HG03432 (cell line): ENCODE data around the gene SLC34A1.
"Not testable (repeated sequence)": the region's sequence is repeated elsewhere in the genome, so short reads cannot be mapped to it uniquely, and the experiment has no call there.

Source experiments
- ATAC-seq: cut with Tn5 transposase; IDR thresholded peaks from one replicate; pipeline ENCODE4 v1.9.1; 2021; ENCODE audit warnings: mild to moderate bottlenecking, moderate library complexity; ENCODE audit not compliant: unreplicated experiment

Gene SLC34A1

DNA sequence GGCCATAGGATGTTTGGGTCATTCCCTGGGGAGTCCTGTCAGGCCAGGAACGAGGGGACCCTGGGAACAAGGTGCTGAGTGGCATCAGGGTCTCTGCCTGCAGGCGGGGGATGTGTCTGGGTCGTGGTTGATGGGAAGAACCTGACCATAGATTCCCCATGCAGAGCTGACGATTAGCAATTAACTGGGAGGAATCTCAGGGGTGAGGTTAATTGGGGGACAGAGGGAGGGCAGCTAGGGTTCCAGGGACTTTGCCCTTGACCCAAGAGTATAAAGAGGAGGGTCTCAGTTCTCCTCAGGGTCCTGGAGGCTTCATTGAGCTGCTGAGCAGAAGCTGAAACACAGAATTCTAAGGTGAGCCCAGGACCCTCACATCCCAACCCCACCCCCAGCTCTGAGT lies at the start of gene SLC34A1:
SLC34A1 (plus strand) TSS at position 301 of the 400 bp plus-strand sequence. CDS start 1,308 bp downstream, outside the sequence.
- ATAC-seq = no peak

GRCh38 chr5:177334781-177335700 lies 49.2 kb upstream of the SLC34A1 start:
- ATAC-seq = no peak

DNA sequence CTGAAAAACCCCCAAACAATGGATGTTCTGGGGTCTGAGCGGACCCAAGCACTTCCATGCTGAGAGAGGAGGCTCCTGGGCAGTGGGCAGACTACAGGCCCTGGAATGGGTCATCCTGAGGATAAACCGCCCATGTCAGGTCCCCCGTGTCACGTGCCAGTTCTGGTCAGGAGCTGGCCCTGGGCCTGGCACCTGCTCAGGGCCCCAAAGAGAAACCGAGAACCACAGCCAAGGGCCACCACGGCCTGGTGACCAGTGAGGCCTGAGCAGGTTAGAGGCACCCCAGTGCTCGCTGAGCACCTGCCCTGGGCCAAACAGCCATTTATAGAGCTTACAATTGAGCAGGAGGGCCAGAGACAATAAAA lies 48.6 kb upstream of the SLC34A1 start:
- ATAC-seq = no peak

DNA sequence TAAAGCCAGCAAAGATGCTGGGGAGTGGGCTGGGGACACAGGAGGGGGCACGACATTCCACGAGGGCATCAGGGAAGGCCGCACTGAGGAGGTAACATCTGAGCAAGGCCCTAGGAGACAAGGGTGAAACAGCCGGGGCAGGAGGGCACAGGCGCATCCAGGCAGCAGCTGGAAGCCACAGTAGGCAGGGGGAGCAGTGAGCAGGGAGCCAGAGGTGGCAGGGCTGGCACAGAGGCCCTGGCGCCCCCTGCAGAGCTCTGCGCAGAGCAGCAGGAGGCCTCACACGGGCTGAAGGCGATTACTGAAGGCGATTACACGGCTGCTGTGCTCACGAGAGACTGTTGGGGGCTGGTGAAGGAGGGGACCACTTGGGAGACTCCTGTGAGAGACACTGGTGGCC lies 48.1 kb upstream of the SLC34A1 start:
- ATAC-seq = no peak

DNA sequence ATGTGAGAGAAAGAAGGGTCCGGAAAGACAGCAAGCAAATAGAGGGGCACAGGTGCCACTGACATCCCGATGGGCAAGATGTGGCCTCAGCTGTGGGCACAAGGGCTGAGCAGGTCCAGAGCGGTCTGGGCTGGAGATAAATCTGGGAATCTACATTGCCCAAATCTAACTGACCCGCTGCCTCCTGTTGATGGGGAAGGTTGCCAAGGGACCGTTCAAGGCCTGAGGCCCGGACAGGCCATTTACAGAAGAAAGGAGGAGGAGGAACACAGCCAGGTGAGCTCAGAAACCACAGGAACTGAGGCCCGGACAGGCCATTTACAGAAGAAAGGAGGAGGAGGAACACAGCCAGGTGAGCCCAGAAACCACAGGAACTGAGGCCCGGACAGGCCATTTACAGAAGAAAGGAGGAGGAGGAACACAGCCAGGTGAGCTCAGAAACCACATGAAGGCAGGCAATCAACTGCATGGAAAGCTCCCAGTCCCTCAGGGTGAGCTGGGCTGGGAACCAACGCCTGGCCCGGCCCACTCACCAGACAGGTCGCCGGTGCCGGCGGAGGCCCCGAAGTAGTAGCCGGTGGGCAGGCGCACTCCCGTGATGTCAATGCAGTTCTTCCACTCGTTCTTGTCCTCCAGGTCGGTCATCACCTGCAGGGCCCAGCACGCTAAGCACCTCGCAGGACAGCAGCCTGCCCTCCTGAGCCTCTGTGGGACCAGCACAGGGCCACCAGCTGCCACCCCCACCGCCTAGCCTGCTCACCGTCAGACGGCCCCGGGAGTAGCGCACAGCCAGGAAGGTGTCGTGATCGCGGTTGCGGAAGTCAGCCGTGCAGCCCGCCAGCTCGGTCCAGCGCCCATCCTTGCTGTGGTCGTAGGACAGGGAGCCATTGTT lies 47.4 kb upstream of the SLC34A1 start:
- no peak for ATAC-seq

GRCh38 chr5:177338251-177339106 lies 45.8 kb upstream of the SLC34A1 start:
- no peak for ATAC-seq

GRCh38 chr5:177339107-177339638 lies 45.1 kb upstream of the SLC34A1 start:
- no peak for ATAC-seq

GRCh38 chr5:177343000-177343399 lies 41.2 kb upstream of the SLC34A1 start:
- ATAC-seq = not testable (repeated sequence)

DNA sequence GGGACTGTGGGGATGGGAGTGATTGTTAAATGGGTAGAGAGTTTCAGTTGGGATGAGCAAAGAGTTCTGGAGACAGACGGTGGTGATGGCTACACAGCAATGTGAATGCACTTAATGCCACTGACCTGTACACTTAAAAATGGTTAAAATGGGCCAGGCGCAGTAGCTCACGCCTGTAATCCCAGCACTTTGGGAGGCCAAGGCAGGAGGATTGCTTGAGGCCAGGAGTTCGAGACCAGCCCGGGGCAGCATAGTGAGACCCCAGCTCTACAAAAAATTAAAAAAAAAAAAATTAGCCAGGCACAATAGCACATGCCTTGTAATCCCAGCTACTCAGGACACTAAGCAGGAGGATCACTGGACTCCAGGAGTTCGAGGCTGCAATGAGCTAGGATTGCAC lies 40.5 kb upstream of the SLC34A1 start:
- no peak for ATAC-seq

DNA sequence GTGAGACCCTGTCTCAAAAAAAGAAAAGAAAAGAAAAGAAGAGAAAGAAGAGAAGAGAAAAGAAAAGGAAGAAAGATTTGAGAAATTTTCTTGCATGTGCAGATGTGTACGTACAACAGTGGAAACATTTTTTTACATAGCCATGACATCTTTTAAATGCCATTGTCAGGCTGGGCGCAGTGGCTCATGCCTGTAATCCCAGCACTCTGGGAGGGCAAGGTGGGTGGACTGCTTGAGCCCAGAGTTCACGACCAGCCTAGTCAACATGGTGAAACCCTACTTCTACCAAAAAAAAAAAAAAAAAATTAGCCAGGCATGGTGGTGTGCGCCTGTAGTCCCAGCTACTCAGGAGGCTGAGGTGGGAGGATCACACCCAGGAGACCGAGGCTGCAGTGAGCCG lies 39.3 kb upstream of the SLC34A1 start:
- ATAC-seq = no peak

GRCh38 chr5:177346820-177347219 lies 37.4 kb upstream of the SLC34A1 start:
- no peak for ATAC-seq

DNA sequence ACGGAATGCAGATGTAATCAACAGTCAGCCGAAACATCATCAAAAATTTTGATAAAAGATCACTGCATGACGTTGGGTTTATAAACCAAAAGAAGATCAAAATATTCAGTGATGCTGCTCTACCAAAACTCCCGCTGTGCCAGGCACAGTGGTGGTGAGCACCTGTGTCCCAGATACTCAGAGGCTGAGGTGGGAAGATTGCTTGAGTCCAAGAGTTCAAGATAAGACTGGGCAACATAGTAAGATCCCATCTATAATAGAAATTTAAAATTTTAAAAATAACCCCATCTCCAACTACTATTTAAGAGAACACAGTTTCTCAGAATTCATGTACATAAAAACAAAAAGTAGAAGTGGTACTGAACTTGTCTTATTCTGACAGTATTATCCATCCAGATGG lies 36.5 kb upstream of the SLC34A1 start:
- ATAC-seq = no peak

- no peak for ATAC-seq
Observed at GRCh38 chr5:177349362-177349647, 34.9 kb upstream of the SLC34A1 start.

DNA sequence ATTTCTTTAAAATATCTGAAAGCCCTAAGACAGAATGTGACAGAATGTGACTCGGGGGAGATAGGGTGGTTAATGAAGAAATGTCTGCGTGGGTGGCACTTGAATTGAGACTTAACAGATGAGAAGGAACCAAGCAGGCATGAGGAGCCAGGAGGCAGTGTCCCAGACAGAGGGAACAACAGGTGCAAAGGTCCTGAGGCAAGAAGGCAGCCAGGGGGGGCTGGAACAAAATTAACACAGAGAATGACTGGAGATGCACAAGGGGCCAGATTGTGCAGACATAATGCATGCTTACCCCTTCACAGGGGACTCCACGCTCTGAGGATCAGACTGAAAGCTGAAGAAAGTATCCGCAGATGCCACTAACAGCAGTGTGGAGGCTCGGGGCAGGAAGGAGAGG lies 34.5 kb upstream of the SLC34A1 start:
- ATAC-seq = no peak

GRCh38 chr5:177350776-177351391 lies 33.4 kb upstream of the SLC34A1 start:
- ATAC-seq = no peak

DNA sequence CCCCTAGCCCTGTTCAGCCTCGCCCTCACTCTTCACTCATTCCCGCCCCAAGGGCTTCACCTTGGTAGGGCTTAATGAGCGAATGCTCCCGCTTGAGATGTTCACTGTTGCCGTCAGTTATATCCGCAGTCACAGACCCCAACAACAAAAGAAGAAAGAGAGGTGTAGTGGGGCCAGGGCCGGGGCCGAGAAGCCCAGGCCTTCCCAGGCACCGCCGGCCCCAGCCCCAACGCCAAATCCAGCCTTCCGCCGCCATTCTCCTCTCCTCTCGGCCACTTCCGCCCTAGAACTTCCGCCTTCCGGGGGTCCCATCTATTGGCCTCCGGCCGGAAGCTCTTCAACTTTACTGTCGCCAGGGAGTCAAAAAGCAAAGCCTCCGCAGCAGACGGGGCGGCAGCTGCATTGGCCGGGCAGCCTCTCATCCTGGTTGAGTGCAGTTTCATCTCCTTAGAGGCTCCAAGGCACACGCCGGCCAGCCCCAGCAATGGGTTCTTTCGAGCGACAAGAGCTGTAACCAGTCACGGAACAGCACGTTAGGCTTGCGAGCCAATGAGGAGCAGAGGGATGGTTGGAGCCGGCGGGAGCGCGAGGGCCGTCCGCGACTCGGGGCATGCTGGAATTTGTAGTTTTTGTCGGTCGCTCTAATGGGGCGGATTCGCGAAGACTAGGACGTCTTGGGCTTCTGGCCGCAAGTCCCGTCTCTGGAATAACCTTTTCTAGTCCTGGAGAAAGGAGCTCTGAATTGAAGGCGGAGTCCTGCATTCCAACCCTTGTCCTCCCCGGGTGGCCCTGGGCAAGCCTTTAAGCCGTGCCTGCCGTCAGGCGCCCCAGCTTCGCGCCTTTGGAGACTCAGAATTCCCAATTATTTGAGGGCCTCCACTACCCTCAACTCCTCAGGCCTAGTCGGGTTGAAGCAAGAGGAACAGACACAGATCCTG lies 32.6 kb upstream of the SLC34A1 start, which contains the start of gene LMAN2:
LMAN2 (minus strand) TSS at position 277 of the 938 bp plus-strand sequence; CDS start at position 256, 21 bp downstream.
- peak; percentile 94 for ATAC-seq

- no peak for ATAC-seq
Observed at GRCh38 chr5:177353093-177353492, 31.1 kb upstream of the SLC34A1 start.

DNA sequence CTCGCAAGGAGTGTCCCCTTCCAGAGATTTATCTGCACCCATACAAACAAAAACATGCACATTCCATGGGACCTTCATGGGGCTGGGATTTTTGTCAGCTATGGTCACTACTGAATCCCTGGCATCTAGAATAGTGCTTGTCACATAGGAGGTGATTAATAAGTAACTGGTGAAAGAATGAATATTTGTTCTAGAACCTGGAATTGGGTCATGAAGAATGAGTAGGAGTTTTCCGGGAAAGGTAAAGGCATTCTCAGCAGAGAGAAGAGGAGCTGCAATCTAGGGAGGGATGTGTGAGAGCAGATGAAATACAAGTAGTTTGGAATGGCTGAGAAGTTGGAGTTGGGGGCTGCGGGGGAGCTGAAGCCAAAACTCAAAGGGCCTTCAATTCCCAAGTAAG lies 30.0 kb upstream of the SLC34A1 start:
- no peak for ATAC-seq

DNA sequence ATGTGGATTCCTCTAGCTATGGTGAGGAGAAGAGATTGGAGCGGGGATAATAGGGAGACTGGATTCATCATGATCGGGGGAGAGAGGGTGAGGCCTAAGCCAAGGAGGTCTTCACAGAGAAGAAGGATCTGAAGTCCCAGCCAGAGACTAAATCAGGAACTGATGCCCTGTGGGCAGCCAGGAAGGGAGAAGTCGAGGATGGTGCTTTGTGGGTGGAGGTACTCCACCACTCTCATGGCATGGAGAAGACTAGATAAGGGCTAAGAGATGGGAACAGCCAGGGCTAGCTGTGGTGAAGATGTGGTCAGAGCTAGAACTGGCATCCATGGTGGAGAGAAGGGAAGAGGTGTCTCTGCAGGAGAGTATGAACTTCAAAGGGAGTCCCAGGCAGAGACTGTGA lies 29.5 kb upstream of the SLC34A1 start:
- ATAC-seq = no peak
